GM12873 (cell line): ENCODE results near the gene PLAAT1.

ENCODE experiments used
- TF ChIP-seq, protein P1 (sequence below): IDR thresholded peaks from 2 replicates; pipeline ENCODE4 v1.5.1; 2012; ENCODE audit warnings: low read depth, mild to moderate bottlenecking, moderate library complexity, low read length, control low read depth; ENCODE audit not compliant: insufficient read depth; ENCODE audit errors: missing control alignments

PLAAT1 gene

DNA sequence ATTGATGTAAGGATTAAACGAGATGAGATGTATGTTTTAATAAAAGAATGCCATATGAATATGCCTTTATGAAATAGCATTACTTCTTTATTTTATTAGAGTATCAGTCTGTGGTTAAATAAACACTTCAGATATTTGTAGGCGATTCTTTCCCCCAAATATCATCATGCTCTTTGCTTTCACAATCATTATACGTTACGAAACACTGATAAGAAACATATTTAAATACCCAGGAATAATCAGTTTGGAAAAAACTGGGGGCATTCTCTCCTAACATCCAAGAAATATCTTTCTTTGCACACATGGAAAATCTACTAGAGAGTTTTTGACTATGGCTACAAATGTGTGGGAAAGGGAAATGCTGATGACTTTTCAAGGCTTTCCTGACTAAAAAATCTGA, 4.4 kb upstream of the PLAAT1 start:
- TF ChIP-seq, protein P1, sequence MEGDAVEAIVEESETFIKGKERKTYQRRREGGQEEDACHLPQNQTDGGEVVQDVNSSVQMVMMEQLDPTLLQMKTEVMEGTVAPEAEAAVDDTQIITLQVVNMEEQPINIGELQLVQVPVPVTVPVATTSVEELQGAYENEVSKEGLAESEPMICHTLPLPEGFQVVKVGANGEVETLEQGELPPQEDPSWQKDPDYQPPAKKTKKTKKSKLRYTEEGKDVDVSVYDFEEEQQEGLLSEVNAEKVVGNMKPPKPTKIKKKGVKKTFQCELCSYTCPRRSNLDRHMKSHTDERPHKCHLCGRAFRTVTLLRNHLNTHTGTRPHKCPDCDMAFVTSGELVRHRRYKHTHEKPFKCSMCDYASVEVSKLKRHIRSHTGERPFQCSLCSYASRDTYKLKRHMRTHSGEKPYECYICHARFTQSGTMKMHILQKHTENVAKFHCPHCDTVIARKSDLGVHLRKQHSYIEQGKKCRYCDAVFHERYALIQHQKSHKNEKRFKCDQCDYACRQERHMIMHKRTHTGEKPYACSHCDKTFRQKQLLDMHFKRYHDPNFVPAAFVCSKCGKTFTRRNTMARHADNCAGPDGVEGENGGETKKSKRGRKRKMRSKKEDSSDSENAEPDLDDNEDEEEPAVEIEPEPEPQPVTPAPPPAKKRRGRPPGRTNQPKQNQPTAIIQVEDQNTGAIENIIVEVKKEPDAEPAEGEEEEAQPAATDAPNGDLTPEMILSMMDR: no peak

DNA sequence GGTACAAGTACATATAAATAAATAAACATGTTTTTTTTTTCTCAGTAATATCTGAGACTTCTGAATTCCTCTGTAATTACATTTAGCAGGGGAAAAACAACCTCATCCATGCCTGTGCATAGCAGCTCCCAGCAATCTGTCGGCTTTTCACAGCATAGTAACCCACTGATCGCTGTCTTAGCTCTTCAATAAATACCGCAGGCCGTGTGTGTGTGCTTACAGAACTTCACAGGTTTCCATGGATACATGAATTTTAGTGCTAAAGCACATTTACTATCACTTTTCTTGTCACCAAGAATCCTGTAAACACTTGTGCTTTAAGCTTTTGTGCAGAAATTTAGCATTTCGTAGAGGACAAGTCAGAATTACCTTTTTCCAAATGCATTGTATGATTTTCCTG, 4.0 kb upstream of the PLAAT1 start:
- TF ChIP-seq, protein P1: no peak

DNA sequence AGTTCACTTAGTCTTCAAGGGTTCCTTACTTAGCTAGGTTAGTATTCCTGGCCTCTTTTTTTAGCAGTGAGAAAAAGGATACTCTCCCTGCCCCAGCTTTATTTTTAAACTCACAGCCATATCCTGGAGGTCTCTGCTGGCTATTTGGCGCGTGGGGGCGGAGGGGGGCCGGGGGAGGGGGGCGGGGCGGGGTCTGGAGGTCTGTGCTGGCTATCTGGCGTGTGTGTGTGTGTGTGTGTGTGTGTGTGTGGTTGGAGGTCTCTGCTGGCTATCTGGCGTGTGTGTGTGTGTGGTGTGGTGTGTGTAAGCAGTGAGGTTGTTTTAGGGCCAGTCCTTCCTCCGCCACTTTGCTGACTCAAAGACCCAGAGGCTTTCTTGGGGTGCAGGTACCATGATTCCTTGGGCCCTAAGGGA, 579 bp upstream of the PLAAT1 start:
- TF ChIP-seq, protein P1: no peak

DNA sequence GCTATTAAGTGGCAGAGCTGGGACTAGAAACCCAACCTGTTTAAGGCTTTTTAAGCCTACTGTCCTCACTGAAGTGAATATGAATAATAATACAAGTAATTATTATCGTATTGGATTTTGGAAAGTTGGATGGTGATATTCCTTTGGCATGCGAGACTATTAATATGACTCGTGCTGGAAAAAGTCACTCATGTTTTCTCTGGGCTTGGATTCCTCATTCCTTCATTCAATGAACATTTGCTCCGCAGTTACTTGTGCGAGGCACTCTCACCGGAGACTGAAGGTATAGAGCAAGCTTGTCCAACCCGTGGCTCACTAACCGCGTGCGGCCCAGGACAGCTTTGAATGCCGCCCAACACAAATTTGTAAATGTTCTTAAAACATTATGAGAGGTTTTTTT, 694 bp downstream of the PLAAT1 start:
- TF ChIP-seq, protein P1: no peak

DNA sequence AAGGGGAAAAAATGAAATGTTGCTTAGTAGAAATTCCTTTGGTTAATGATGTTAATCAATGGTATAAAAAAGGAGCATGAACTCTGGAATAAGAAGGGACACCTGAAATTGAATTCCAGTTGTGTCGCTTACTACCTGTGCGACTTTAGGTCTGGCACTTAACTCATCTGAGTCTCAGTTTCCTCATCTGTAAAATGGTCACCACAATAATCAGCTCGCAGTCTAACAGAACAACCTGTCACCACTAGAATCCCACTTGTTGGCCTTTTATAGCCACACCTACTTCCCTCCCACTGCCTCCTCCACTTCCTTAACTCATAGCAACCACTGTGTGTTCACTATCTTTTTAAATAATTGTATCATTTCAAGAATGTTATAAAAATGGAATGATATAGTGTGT, 2.5 kb downstream of the PLAAT1 start:
- TF ChIP-seq, protein P1: no peak

DNA sequence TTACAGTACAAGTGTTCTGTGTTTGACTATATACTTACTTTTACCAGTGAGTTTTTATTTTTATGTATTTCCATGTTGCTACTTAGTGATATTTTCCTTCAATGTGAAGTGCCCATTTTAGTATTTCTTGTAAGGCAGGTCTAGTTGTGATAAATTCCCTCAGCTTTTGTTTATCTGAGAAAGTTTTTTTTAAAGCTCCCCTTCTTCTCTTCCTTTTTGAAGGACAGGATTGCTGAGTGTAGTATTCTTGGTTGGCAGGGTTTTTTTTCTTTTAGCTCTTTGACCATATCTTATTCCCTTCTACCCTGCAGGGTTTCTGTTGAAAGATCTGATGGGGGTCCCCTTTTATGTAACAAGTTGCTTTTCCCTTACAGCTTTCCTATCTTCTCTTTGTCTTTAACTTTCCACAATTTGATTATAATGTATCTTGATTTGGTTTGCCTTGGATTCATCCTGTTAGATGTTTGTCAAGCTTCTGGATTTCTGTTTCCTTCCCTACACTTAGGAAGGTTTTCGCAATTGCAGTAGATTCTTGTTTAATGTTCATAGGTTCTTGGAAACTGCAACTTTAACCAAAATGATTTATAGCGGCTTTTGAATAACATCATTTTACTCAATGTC, 7.9 kb downstream of the PLAAT1 start:
- TF ChIP-seq, protein P1: no peak

DNA sequence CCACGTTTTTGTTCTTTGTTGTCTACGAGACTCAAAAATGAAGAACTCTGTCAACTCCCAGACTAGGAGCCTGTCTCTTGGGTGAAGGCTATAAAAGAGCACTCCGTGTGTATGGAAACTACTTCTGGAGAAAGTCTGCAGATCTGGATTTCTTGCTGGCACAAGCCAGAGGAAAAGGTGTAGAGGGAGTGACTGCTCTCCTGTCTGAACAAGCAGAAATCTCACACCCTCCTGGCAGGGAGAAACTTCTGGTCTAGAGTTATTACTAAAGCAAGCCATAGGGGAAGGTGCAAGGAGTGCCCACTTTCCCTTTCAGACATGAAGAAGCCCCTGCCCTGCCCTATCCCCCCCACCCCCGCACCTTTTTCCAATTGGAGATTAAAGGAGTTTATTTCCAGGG, 9.5 kb downstream of the PLAAT1 start:
- TF ChIP-seq, protein P1: no peak
